ENCODE results near the gene LTK.

The LTK gene

DNA sequence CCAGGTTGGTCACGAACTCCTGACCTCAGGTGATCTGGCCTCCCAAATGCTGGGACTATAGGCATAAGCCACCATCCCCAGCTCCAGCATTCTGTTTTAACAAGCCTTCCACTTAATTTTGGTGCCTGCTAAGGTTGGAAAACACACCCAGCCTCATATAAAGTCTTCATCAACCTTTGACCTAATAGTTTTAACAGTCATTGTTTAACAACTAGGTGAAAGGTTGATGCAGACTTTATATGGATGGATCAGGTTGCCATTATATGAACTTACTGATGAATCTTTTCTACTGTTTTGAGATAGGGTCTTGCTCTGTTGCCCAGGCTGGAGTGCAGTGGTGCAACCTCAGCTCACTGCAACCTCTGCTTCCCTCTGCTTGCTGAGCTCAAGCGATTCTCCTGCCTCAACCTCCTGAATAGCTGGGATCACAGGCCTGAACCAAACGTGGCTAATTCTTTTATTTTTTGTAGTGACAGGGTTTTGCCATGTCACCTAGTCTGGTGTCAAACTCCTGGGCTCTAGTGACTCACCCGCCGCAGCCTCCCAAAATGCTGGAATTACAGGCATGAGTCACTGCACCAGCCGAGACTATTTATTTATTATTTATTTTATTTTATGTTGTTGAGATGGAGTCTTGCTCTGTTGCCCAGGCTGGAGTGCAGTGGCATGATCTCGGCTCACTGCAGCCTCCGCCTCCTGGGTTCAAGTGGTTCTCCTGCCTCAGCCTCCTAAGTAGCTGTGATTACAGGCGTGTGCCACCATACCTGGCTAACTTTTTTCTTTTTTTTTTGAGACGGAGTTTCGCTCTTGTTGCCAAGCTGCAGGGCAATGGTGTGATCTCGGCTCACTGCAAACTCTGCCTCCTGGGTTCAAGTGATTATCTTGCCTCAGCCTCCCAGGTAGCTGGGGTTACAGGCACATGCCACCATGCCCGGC is 33.5 kb upstream of the LTK start:
- Mint-ChIP-seq H3K27ac (no peak overlapping the region), H3K27me3 (no peaks in the 10 kb centered on the region), H3K4me1 (peaks cover 13% of the 10 kb centered on the region), H3K4me3 (no peak overlapping the region), H3K36me3 (no peaks in the 10 kb centered on the region), H3K9me3 (no peaks in the 10 kb centered on the region)

- Mint-ChIP-seq H3K27ac (no peak overlapping the region), H3K36me3 (no peaks in the 10 kb centered on the region), H3K27me3 (no peaks in the 10 kb centered on the region), H3K4me3 (peak overlapping the region; percentile 90), H3K9me3 (no peaks in the 10 kb centered on the region), H3K4me1 (peaks cover 14% of the 10 kb centered on the region)
Measured at GRCh38 chr15:41545218-41545617, 31.6 kb upstream of the LTK start.

DNA sequence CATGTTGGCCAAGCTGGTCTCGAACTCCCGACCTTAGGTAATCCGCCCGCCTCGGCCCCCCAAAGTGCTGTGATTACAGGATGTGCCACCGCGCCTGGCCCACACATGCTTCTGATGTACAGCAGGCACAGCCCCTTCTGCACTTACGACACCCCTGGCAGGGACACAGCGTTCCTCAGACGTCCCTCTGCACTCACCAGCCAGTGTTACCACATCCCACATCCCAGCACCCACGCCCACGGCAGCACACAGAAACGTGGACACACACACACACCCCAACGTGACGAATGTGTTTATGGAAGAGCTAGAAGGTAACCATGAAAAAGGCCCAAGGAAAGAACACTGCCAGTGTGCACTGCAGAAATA is 31.0 kb upstream of the LTK start:
- Mint-ChIP-seq H3K4me1 (peaks cover 14% of the 10 kb centered on the region), H3K9me3 (no peaks in the 10 kb centered on the region), H3K27ac (no peak overlapping the region), H3K27me3 (no peaks in the 10 kb centered on the region), H3K4me3 (peak overlapping the region; percentile 90), H3K36me3 (no peaks in the 10 kb centered on the region)

DNA sequence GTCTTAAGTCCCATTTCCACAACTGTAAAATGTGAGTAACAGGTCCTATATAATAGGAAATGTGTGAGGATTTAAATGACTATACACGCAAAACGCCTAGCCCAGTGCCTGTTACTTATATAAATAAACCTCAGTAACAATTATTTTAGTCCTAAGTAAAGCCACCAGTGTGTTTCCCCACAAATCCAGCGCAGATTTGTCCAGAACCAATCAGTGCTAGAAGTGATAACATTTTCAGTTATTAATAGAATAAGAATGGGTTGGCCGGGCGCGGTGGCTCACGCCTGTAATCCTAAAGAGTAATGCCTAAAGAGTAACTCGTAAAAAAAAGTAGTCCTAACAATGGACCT is 29.9 kb upstream of the LTK start:
- H3K27ac Mint-ChIP-seq: peak overlapping the region; percentile 71
- H3K4me3 Mint-ChIP-seq: peak overlapping the region; percentile 90
- no peaks in the 10 kb centered on the region for H3K9me3 Mint-ChIP-seq
- H3K27me3 Mint-ChIP-seq: no peaks in the 10 kb centered on the region
- no peaks in the 10 kb centered on the region for H3K36me3 Mint-ChIP-seq
- H3K4me1 Mint-ChIP-seq: peaks cover 19% of the 10 kb centered on the region

GRCh38 chr15:41536866-41537265 is 23.2 kb upstream of the LTK start:
- H3K4me3 Mint-ChIP-seq: no peak overlapping the region

DNA sequence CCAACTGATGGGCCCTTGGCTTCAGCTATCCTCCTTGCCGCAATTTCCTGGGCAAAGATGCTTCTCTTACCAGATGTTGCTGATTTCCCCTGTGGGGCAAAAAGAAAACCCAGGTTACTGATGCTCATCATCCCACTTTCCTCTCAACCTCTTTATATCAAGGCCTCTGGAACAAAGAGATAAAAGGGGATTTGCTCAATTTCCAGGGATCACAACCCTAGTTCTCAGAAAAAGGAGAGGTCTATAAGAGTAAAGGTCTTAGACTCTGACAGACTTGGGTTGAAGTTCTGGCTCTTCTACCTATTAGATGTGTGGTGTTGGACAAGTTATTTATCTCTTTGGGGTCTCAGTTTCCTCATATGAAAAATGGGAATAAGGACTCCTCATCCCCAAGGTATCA is 21.9 kb upstream of the LTK start:
- H3K27ac Mint-ChIP-seq: no peak overlapping the region
- no peaks in the 10 kb centered on the region for H3K27me3 Mint-ChIP-seq
- no peaks in the 10 kb centered on the region for H3K9me3 Mint-ChIP-seq
- H3K4me3 Mint-ChIP-seq: no peak overlapping the region
- peaks cover 6% of the 10 kb centered on the region for H3K36me3 Mint-ChIP-seq
- peaks cover 10% of the 10 kb centered on the region for H3K4me1 Mint-ChIP-seq

More at GRCh38 chr15:41536866-41537265, 23.2 kb upstream of the LTK start:
- H3K27ac Mint-ChIP-seq: no peak overlapping the region
- peaks cover 10% of the 10 kb centered on the region for H3K4me1 Mint-ChIP-seq
- no peaks in the 10 kb centered on the region for H3K27me3 Mint-ChIP-seq
- peaks cover 6% of the 10 kb centered on the region for H3K36me3 Mint-ChIP-seq
- no peaks in the 10 kb centered on the region for H3K9me3 Mint-ChIP-seq

GRCh38 chr15:41530363-41530956 is 16.8 kb upstream of the LTK start:
- no peak overlapping the region for H3K27ac Mint-ChIP-seq
- no peaks in the 10 kb centered on the region for H3K9me3 Mint-ChIP-seq
- no peaks in the 10 kb centered on the region for H3K4me1 Mint-ChIP-seq
- H3K36me3 Mint-ChIP-seq: peaks cover 13% of the 10 kb centered on the region
- no peak overlapping the region for H3K4me3 Mint-ChIP-seq
- H3K27me3 Mint-ChIP-seq: no peaks in the 10 kb centered on the region

DNA sequence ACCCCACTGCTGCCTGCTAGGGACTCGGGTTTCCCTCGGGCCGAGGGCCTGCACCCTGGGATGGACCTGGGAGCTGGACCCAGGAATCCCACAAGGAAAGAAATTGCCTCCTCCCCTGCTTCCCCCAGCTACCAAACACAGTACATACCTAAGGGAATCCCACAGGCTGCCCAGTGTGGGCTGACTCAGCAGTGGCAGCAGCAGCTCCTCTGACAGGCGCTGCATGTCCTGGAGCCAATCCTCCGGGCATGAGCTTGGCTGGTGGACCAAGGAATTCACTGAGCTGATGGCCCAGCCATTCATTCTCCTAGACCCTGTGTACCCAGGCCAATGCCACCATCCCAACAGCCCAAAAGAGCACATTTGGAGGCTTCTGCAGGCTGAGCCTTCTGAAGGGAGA is 9.5 kb upstream of the LTK start:
- Mint-ChIP-seq H3K4me3 (no peak overlapping the region), H3K36me3 (peaks cover 3% of the 10 kb centered on the region), H3K9me3 (no peaks in the 10 kb centered on the region), H3K27ac (no peak overlapping the region), H3K27me3 (no peaks in the 10 kb centered on the region), H3K4me1 (no peaks in the 10 kb centered on the region)

DNA sequence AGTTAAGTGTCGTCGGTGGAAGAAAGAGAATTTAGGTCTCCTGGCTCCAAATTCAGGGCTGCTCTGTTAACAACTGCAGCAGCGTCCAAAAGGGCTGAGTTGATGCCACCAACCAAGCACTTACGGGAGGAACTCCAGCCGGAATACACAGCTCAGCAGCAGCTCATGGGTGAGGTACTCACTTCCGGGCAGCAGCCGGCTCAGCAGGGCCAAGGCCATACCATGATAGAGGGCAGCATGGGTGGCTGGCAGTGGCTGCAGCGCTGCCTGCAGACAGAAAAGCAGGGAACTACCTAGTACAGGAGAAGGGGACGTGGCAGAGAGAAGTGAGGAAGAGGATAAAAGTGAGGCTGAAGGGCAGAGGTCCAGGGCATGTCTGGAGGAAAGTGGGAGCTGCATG is 8.0 kb upstream of the LTK start:
- H3K27me3 Mint-ChIP-seq: no peaks in the 10 kb centered on the region
- peaks cover 5% of the 10 kb centered on the region for H3K36me3 Mint-ChIP-seq
- H3K4me1 Mint-ChIP-seq: no peaks in the 10 kb centered on the region
- no peaks in the 10 kb centered on the region for H3K9me3 Mint-ChIP-seq
- no peak overlapping the region for H3K4me3 Mint-ChIP-seq
- H3K27ac Mint-ChIP-seq: no peak overlapping the region

DNA sequence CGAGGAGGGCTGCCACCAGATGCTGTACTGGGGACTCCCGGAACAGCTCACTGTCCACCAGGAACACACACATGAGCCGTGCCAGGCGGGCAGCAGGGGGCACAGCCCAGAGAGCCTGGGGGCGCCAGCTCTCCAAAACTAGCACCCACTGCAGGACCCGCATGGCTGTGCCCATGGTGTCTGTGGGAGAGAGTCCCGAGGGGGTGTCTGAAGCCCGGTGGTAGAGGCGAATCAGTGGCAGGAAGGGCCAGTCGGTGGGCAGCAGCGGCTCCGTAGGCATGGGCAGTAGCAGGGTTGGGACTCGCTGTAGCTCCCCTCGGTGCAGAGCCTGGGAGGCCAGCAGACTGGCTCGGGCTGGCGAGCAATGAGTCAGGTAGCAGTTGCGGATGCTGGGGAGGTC is 7.0 kb upstream of the LTK start:
- Mint-ChIP-seq H3K9me3 (no peaks in the 10 kb centered on the region), H3K4me1 (no peaks in the 10 kb centered on the region), H3K27me3 (no peaks in the 10 kb centered on the region), H3K36me3 (peaks cover 4% of the 10 kb centered on the region), H3K4me3 (no peak overlapping the region), H3K27ac (no peak overlapping the region)

GRCh38 chr15:41517895-41518449 is 4.3 kb upstream of the LTK start:
- H3K27me3 Mint-ChIP-seq: peaks cover 1% of the 10 kb centered on the region
- no peak overlapping the region for H3K4me3 Mint-ChIP-seq
- no peaks in the 10 kb centered on the region for H3K9me3 Mint-ChIP-seq

DNA sequence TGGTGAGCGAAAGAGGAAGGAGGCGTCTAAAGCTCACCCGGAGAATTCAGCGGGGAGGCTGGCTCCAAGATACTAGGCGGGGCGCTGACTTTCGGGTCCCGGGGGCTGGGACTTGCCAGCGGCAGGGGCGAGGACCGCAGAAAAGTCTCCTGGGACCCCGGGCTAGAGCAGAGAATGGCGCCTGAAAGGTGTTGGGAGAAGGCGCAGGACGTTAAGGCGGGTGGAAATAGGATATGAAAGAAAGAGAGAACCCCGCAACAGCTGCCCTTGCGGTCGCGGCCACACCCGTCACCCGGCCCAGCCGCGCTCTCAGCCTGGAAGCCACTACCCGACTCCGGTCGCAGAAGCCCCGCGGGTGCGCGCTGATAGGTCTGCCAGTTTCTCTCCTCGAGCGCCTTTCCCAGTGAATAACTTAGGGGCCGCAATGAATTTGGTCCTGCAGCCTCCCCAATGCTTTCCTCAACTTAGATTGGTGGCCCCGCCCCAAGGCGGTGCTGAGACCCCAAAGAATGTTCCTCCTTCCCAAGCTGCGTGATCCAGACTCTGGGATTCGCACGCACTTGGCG is 604 bp downstream of the LTK start:
- H3K4me3 Mint-ChIP-seq: peak overlapping the region; percentile 81
- peaks cover 6% of the 10 kb centered on the region for H3K27me3 Mint-ChIP-seq
- peaks cover 2% of the 10 kb centered on the region for H3K36me3 Mint-ChIP-seq
- no peak overlapping the region for H3K27ac Mint-ChIP-seq
- no peaks in the 10 kb centered on the region for H3K9me3 Mint-ChIP-seq
- H3K4me1 Mint-ChIP-seq: peaks cover 23% of the 10 kb centered on the region

More at GRCh38 chr15:41517895-41518449, 4.3 kb upstream of the LTK start:
- Mint-ChIP-seq H3K36me3 (peaks cover 4% of the 10 kb centered on the region), H3K4me1 (peaks cover 14% of the 10 kb centered on the region), H3K27ac (no peak overlapping the region)

GRCh38 chr15:41512512-41512939 is 1.1 kb downstream of the LTK start:
- peaks cover 6% of the 10 kb centered on the region for H3K27me3 Mint-ChIP-seq
- H3K4me1 Mint-ChIP-seq: peaks cover 23% of the 10 kb centered on the region
- no peaks in the 10 kb centered on the region for H3K9me3 Mint-ChIP-seq
- peaks cover 2% of the 10 kb centered on the region for H3K36me3 Mint-ChIP-seq
- H3K4me3 Mint-ChIP-seq: peak overlapping the region; percentile 81
- no peak overlapping the region for H3K27ac Mint-ChIP-seq

GRCh38 chr15:41511899-41512369 is 1.7 kb downstream of the LTK start:
- Mint-ChIP-seq H3K4me1 (peaks cover 23% of the 10 kb centered on the region), H3K36me3 (peaks cover 1% of the 10 kb centered on the region), H3K27me3 (peaks cover 6% of the 10 kb centered on the region), H3K9me3 (no peaks in the 10 kb centered on the region), H3K27ac (no peak overlapping the region), H3K4me3 (peak overlapping the region; percentile 81)

GRCh38 chr15:41511331-41511898 is 2.2 kb downstream of the LTK start:
- no peaks in the 10 kb centered on the region for H3K36me3 Mint-ChIP-seq
- peaks cover 23% of the 10 kb centered on the region for H3K4me1 Mint-ChIP-seq
- no peaks in the 10 kb centered on the region for H3K9me3 Mint-ChIP-seq
- H3K27me3 Mint-ChIP-seq: peaks cover 6% of the 10 kb centered on the region
- H3K27ac Mint-ChIP-seq: no peak overlapping the region
- no peak overlapping the region for H3K4me3 Mint-ChIP-seq

Data from activated naive CD4-positive, alpha-beta T cell treated with anti-CD3 and anti-CD28 coated beads, Interleukin-2, amount 50 U/mL, for 24 hours (primary cell).